Keratinocyte (primary cell): ENCODE data around the gene MAVS. TPM values are rescaled to one million over a fixed set of nuclear protein-coding genes. Genes with fewer than 3 reads are reported as not detected.
A peak's percentile ranks its signal among the peaks of the same experiment; 100 is the strongest.

Experiments
- DNase-seq: peaks from one replicate; pipeline ENCODE4 v3.0.0-alpha.2; 2011; ENCODE audit warnings: low read depth, missing footprints, low spot score
- FAIRE-seq: peaks from 2 replicates; lab custom pipeline; 2011; peaks lifted over from hg19 to GRCh38; lab: Jason Lieb, UNC
- H2AFZ ChIP-seq: 2 replicates; pipeline ENCODE4 v1.6.0; 2012; ENCODE audit warnings: low read length, control low read depth, inconsistent platforms; ENCODE audit not compliant: control insufficient read depth
- H3K27ac ChIP-seq: 2 replicates; pipeline ENCODE4 v1.5.1; 2011; ENCODE audit warnings: low read length; ENCODE audit not compliant: control insufficient read depth, insufficient read depth
- H3K27me3 ChIP-seq: 3 replicates; pipeline ENCODE4 v1.6.0; 2011; ENCODE audit warnings: low read length; ENCODE audit not compliant: control insufficient read depth, insufficient read depth; ENCODE audit errors: extremely low read depth
- H3K36me3 ChIP-seq, 2 experiments: 2 replicates in 1 of 2; 3 replicates in 1 of 2; pipeline ENCODE4 v1.5.1; 2011; ENCODE audit warnings: low read length in 2 of 2, mild to moderate bottlenecking in 1 of 2; ENCODE audit not compliant: control insufficient read depth in 2 of 2, insufficient read depth in 2 of 2; ENCODE audit errors: extremely low read depth in 1 of 2
- H3K4me1 ChIP-seq: 3 replicates; pipeline ENCODE4 v1.5.1; 2011; ENCODE audit warnings: low read length; ENCODE audit not compliant: control insufficient read depth, insufficient read depth; ENCODE audit errors: extremely low read depth
- H3K4me2 ChIP-seq: 3 replicates; pipeline ENCODE4 v1.6.0; 2011; ENCODE audit warnings: low read depth, low read length; ENCODE audit not compliant: control insufficient read depth, insufficient read depth; ENCODE audit errors: extremely low read depth
- H3K4me3 ChIP-seq, 3 experiments: fragments of 200-600 bp in 1 of 3; sonication (generic) in 1 of 3; 2 replicates in 2 of 3; 3 replicates in 1 of 3; pipeline ENCODE4 v1.5.1; 2011 to 2016; ENCODE audit warnings: low read length in 3 of 3, mild to moderate bottlenecking in 3 of 3, control low read depth in 2 of 3, inconsistent platforms in 1 of 3, low read depth in 1 of 3, mixed read lengths in 1 of 3, mixed run types in 1 of 3, moderate library complexity in 1 of 3; ENCODE audit not compliant: control insufficient read depth in 2 of 3, insufficient read depth in 2 of 3; ENCODE audit errors: extremely low read depth in 1 of 3
- H3K79me2 ChIP-seq: 2 replicates; pipeline ENCODE4 v1.6.0; 2012; ENCODE audit warnings: low read length; ENCODE audit not compliant: control insufficient read depth, insufficient read depth
- H3K9ac ChIP-seq: 3 replicates; pipeline ENCODE4 v1.6.0; 2011; ENCODE audit warnings: low read length; ENCODE audit not compliant: control insufficient read depth, insufficient read depth; ENCODE audit errors: extremely low read depth
- H3K9me1 ChIP-seq: 3 replicates; pipeline ENCODE4 v1.6.0; 2011; ENCODE audit warnings: low read length; ENCODE audit not compliant: control insufficient read depth, insufficient read depth; ENCODE audit errors: extremely low read depth
- H3K9me3 ChIP-seq: 2 replicates; pipeline ENCODE4 v1.5.1; 2012; ENCODE audit warnings: low read depth, low read length; ENCODE audit not compliant: control insufficient read depth
- H4K20me1 ChIP-seq: 3 replicates; pipeline ENCODE4 v1.6.0; 2011; ENCODE audit warnings: low read length; ENCODE audit not compliant: control insufficient read depth, insufficient read depth; ENCODE audit errors: extremely low read depth
- EZH2 ChIP-seq: IDR thresholded peaks from one replicate; pipeline ENCODE4 v1.6.1; 2012; ENCODE audit warnings: inconsistent platforms, mild to moderate bottlenecking, low read length, moderate library complexity
- dilution Hi-C: fragments of 300-500 bp; cut with MboI; formaldehyde crosslinking; loops from one replicate; pipeline ENCODE4 v1.7.0; 2020; ENCODE audit warnings: low sequenced_read_pairs; ENCODE audit not compliant: extremely low pct_ligation_motif_present
- polyA plus RNA-seq, 5 experiments: library from polyadenylated mRNA; depleted of rRNA in 3 of 5; stranded (reverse) in 3 of 5; stranded (forward) in 1 of 5; unstranded in 1 of 5; fragments of >200 nt; gene quantifications; 1 replicate in 1 of 5; 2 replicates in 3 of 5; 3 replicates in 1 of 5; pipeline versions ENCODE4 v1.2.1 to v1.2.3, GENCODE V29; 2011 to 2012; ENCODE audit warnings: missing spikeins in 2 of 5, low read depth in 1 of 5, low replicate concordance in 1 of 5
- TF ChIP-seq, protein P1 (sequence below), 3 experiments: IDR thresholded peaks in 1 of 3; conservative IDR thresholded peaks in 1 of 3; optimal IDR thresholded peaks in 1 of 3; 2 replicates in 2 of 3; 3 replicates in 1 of 3; pipeline versions ENCODE3 to v1.5.1; 2011; ENCODE audit warnings: low read length in 3 of 3, mild to moderate bottlenecking in 3 of 3, moderate library complexity in 2 of 3, control low read depth in 1 of 3, inconsistent platforms in 1 of 3; ENCODE audit not compliant: insufficient read depth in 2 of 3; ENCODE audit errors: extremely low read depth in 1 of 3

The MAVS gene
- polyA plus RNA-seq, 1 donor (not counting 4 experiments of a cell fraction or from before 2014, with no cell fraction given): 15.1 TPM

DNA sequence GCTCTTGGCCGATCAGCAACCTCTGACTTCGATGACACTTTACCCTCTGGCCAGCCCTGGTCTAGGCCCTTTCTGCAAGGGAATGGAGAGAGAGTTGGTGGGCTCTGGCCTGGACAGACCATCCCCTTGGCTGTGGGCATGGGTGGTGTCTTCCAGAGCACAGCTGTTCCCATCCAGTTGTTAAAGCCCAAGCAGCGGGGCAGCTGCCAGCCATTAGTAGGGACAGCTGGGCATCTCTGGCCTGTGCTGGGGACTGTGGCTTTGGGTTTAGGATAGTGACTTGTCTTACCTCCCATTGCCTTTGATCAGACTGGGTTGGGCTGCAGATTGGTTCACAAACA, 47.8 kb upstream of the MAVS start:
- Histone ChIP-seq H3K36me3 (peaks cover 33 to 57% of the 10 kb centered on the region in 2 experiments), H3K4me1 (peaks cover 62% of the 10 kb centered on the region), H3K9me1 (no peaks in the 10 kb centered on the region), H3K9ac (no peak overlapping the region), H4K20me1 (no peaks in the 10 kb centered on the region), H2AFZ (no peak overlapping the region), H3K27me3 (no peaks in the 10 kb centered on the region), H3K79me2 (peaks cover 32% of the 10 kb centered on the region), H3K4me3 (no peak overlapping the region), H3K4me2 (peak overlapping the region; percentile 3), H3K9me3 (no peaks in the 10 kb centered on the region), H3K27ac (no peak overlapping the region)
- TF ChIP-seq EZH2: no peak
- TF ChIP-seq, protein P1, sequence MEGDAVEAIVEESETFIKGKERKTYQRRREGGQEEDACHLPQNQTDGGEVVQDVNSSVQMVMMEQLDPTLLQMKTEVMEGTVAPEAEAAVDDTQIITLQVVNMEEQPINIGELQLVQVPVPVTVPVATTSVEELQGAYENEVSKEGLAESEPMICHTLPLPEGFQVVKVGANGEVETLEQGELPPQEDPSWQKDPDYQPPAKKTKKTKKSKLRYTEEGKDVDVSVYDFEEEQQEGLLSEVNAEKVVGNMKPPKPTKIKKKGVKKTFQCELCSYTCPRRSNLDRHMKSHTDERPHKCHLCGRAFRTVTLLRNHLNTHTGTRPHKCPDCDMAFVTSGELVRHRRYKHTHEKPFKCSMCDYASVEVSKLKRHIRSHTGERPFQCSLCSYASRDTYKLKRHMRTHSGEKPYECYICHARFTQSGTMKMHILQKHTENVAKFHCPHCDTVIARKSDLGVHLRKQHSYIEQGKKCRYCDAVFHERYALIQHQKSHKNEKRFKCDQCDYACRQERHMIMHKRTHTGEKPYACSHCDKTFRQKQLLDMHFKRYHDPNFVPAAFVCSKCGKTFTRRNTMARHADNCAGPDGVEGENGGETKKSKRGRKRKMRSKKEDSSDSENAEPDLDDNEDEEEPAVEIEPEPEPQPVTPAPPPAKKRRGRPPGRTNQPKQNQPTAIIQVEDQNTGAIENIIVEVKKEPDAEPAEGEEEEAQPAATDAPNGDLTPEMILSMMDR (optimal IDR thresholded peaks at IDR 0.05 in 1 of 3, IDR thresholded peaks at IDR 0.05 in 1 of 3, conservative IDR thresholded peaks at IDR 0.05 in 1 of 3; ENCODE audit: extremely low read depth in 1 of 3, insufficient read depth in 2 of 3, low read length in 3 of 3): no peak
- no peak for DNase-seq
- dilution Hi-C loops: no loop called here
- no peak for FAIRE-seq

DNA sequence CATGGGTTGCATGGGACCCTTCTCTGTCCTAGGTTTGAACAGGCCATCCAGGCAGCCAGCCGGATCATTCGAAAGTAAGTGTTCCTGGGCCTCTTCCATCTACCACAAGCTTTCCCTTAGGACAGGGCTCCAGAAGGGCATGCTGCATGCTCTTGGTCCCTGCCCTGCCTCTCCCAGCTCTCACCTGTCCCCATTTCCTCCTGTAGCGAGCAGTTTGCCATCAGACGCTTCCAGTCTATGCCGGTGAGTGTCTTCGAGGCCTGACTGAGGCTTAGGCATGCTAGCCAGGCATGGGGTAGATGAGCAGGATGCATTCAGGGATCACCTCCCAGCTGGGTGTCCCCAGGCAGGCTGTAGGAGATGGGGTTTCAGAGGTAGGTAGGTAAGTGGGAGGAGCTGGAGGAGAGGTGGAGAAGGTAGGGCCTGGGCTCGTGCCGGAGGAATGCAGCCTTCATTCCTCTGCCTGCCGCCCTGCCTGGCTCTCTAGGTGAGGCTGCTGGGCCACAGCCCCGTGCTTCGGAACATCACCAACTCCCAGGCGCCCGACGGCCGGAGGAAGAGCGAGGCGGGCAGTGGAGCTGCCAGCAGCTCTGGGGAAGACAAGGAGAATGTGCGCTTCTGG, 46.3 kb upstream of the MAVS start:
- Histone ChIP-seq H3K4me2 (peak overlapping the region; percentile 2), H2AFZ (no peak overlapping the region), H3K27ac (no peak overlapping the region), H3K9ac (peak overlapping the region; percentile 44), H3K27me3 (no peaks in the 10 kb centered on the region), H3K4me1 (peaks cover 74% of the 10 kb centered on the region), H3K79me2 (peaks cover 32% of the 10 kb centered on the region), H3K9me3 (no peaks in the 10 kb centered on the region), H3K4me3 (no peak overlapping the region), H3K9me1 (no peaks in the 10 kb centered on the region), H4K20me1 (no peaks in the 10 kb centered on the region), H3K36me3 (peaks cover 33 to 65% of the 10 kb centered on the region in 2 experiments)
- FAIRE-seq: peak; percentile 29
- no peak for DNase-seq
- TF ChIP-seq, protein P1 (optimal IDR thresholded peaks at IDR 0.05 in 1 of 3, IDR thresholded peaks at IDR 0.05 in 1 of 3, conservative IDR thresholded peaks at IDR 0.05 in 1 of 3; ENCODE audit: extremely low read depth in 1 of 3, insufficient read depth in 2 of 3, low read length in 3 of 3): no peak
- TF ChIP-seq EZH2: no peak
- dilution Hi-C loops: no loop called here
